Heart left ventricle (tissue), 16 donors: ENCODE data around the gene FOLR2. TPM values are rescaled to one million over a fixed set of nuclear protein-coding genes. Genes with fewer than 3 reads are reported as not detected.
"Not testable (repeated sequence)": the region's sequence is repeated elsewhere in the genome, so short reads cannot be mapped to it uniquely, and the experiment has no call there.

Experiments used
- ATAC-seq, 4 donors: fragments of 200-7000 bp; cut with Tn5 transposase; one replicate each; pipeline ENCODE4 v1.9.1; 2020 to 2022; ENCODE audit warnings: moderate library complexity in 4 of 4, mild to moderate bottlenecking in 3 of 4, moderate number of reproducible peaks in 1 of 4
- DNase-seq, 5 donors: peaks; one replicate each; pipeline ENCODE4 v3.0.0-alpha.2; 2020
- H3K27ac ChIP-seq, 12 donors: fragments of 200-600 bp; sonication (generic) in 4 of 12; one replicate each; pipeline versions ENCODE4 v1.5.0 to v1.8.0; 2016 to 2022; ENCODE audit warnings: mild to moderate bottlenecking in 2 of 12
- H3K27me3 ChIP-seq, 9 donors: fragments of 200-600 bp; sonication (generic) in 2 of 9; one replicate each; pipeline versions ENCODE4 v1.5.1 to v1.8.0; 2016 to 2022; ENCODE audit warnings: mild to moderate bottlenecking in 3 of 9
- H3K36me3 ChIP-seq, 9 donors: fragments of 200-600 bp; sonication (generic) in 2 of 9; one replicate each; pipeline versions ENCODE4 v1.5.0 to v1.8.0; 2018 to 2022; ENCODE audit warnings: mild to moderate bottlenecking in 2 of 9
- H3K4me1 ChIP-seq, 12 donors: fragments of 200-600 bp; sonication (generic) in 4 of 12; one replicate each; pipeline versions ENCODE4 v1.5.0 to v1.8.0; 2016 to 2022; ENCODE audit warnings: mild to moderate bottlenecking in 3 of 12
- H3K4me3 ChIP-seq, 12 donors: fragments of 200-600 bp; sonication (generic) in 4 of 12; one replicate each; pipeline versions ENCODE4 v1.5.0 to v1.8.0; 2017 to 2022; ENCODE audit warnings: mild to moderate bottlenecking in 9 of 12, moderate library complexity in 4 of 12
- H3K9me3 ChIP-seq, 12 donors: fragments of 200-600 bp; sonication (generic) in 4 of 12; one replicate each; pipeline versions ENCODE4 v1.5.0 to v1.8.0; 2016 to 2022; ENCODE audit warnings: mild to moderate bottlenecking in 1 of 12
- POLR2A ChIP-seq, 2 donors: fragments of 450-650 bp; IDR thresholded peaks; one replicate each; pipeline ENCODE4 v1.6.1; 2017; ENCODE audit warnings: antibody characterized with exemption in 2 of 2, mild to moderate bottlenecking in 2 of 2, moderate library complexity in 2 of 2
- WGBS, 4 donors: extraction: QIAGEN DNeasy Blood & Tissue Kit in 2 of 4; methylation state at CpG; one replicate each; pipeline versions ENCODE4 v1.1.5 to v1.1.7; 2013 to 2018; 5-methylcytosine and 5-hydroxymethylcytosine counted together
- intact Hi-C, 10 donors: fragments of 100-400 bp; cut with DNase I; formaldehyde crosslinking; loops; one replicate each; pipeline versions ENCODE4 v1.11.1 to v1.14.2; 2022
- polyA plus RNA-seq, 2 donors: library from polyadenylated mRNA; stranded (reverse); fragments of 200-250 nt; gene quantifications; one replicate each; pipeline ENCODE4 v1.2.3, GENCODE V29; 2013
- total RNA-seq, 9 donors: library from RNA; depleted of rRNA in 2 of 9; stranded (reverse); fragments of >200 nt in 2 of 9; fragmentation: NEBNext Ultra II Directional in 3 of 9; extraction: Animal tissue kit (Norgen Biotek cat#: 25700) in 3 of 9; gene quantifications; one replicate each; pipeline versions ENCODE4 v1.1.0 to v1.2.4, GENCODE V29; 2016 to 2023
- TF ChIP-seq, protein P1 (sequence below), 12 donors: fragments of 200-600 bp; sonication (generic) in 4 of 12; IDR thresholded peaks; one replicate each; pipeline versions ENCODE4 v1.5.0 to v1.8.0; 2018 to 2022; ENCODE audit warnings: antibody characterized with exemption in 12 of 12, mild to moderate bottlenecking in 5 of 12
- donor health status: ischemic (EF 13 %, LVEDD 7.1; RV severe dilation, severe dysfunction).
- donor health status: healthy with polysubstance abuse.
- donor health status: DM: no; HTN: yes; CAD: no.
- donor health status: DM: no; HTN: no; CAD: no.
- donor health status: ischemic (EF 25% LVEDD 6.9; RV normal size, moderate dysfunction).
- donor health status: ischemic (EF 25% LVEDD 5.7; RV mildly dilated, moderate dysfunction).
- donor health status: healthy.
- donor health status: DM: yes; HTN: yes; CAD: no.
- donor health status: ischemic (EF 35%, LVEDD 5.7; RV mildly dilated, moderate dysfunction).
- donor health status: nonischemic (EF 11% LVEDD 7.7; RV severe dilation, severe dysfunction).
- donor health status: DM: yes; HTN: yes; CAD: no.
- donor health status: PGD.
- donor health status: ischemic (EF 29% LVEDD 5.4; RV normal size, mild dysfunction).
- donor health status: nonischemic (EF 23%, LVEDD 6.1; RV moderate dilation, normal function).

The FOLR2 gene
- total and polyA plus RNA-seq, 11 donors = 5.0 to 136 (median 14.6) TPM

DNA sequence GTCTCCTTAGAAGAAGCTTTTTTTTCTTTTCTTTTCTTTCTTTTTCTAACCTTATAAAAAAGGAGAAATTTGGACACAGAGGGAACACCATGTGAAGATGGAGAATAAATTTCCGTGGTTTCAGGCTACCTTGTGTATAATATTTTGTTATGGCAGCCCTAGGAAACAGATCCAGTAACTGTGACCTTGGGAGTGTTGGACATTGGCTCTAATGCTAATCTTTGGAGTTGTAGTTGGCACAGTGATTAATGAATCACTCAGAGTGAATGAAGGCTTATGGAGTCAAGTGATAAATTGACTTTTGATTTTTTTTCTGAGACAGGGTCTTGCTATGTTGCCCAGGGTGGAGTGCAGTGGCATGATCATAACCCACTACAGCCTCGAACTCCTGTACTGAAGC is 42.9 kb downstream of the FOLR2 start:
- Histone ChIP-seq H3K27ac (no peak overlapping the region), H3K27me3 (peaks cover 0 to 4% (median 0%) of the 10 kb centered on the region in 9 donors), H3K9me3 (no peaks in the 10 kb centered on the region), H3K4me3 (no peak overlapping the region), H3K4me1 (no peaks in the 10 kb centered on the region), H3K36me3 (no peaks in the 10 kb centered on the region)
- ATAC-seq (no peak), DNase-seq (no peak)
- 73 to 88% (median 82%) methylated on average over 2 of the region's 2 CpGs for WGBS, 4 donors
- TF ChIP-seq POLR2A (IDR thresholded peaks at IDR 0.05) = no peak
- TF ChIP-seq, protein P1, sequence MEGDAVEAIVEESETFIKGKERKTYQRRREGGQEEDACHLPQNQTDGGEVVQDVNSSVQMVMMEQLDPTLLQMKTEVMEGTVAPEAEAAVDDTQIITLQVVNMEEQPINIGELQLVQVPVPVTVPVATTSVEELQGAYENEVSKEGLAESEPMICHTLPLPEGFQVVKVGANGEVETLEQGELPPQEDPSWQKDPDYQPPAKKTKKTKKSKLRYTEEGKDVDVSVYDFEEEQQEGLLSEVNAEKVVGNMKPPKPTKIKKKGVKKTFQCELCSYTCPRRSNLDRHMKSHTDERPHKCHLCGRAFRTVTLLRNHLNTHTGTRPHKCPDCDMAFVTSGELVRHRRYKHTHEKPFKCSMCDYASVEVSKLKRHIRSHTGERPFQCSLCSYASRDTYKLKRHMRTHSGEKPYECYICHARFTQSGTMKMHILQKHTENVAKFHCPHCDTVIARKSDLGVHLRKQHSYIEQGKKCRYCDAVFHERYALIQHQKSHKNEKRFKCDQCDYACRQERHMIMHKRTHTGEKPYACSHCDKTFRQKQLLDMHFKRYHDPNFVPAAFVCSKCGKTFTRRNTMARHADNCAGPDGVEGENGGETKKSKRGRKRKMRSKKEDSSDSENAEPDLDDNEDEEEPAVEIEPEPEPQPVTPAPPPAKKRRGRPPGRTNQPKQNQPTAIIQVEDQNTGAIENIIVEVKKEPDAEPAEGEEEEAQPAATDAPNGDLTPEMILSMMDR (IDR thresholded peaks at IDR 0.05) = no peak
- intact Hi-C loops = no loop called here

DNA sequence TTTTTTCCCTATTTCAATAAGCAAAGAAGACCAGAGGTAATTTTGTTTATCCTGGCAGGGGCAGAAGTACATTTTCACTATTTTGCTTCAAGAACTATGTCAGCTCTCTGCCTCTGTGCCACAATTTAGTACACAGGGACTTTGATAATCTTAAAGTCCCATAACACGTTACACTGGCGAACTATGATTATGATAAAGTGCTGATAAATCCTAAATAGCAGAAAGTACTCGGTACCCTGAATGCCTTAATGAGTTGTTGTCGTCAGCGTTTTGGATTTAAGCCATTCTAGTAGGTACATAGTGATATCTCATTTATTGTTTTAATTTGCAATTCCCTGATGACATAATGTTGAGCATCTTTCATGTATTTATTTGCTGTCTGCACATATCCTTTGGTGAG is 44.0 kb downstream of the FOLR2 start:
- WGBS, 4 donors = 42 to 55% (median 51%) methylated on average over 5 of the region's 5 CpGs
- H3K36me3 ChIP-seq = no peaks in the 10 kb centered on the region
- TF ChIP-seq, protein P1 (IDR thresholded peaks at IDR 0.05) = no peak
- TF ChIP-seq POLR2A (IDR thresholded peaks at IDR 0.05) = no peak
- DNase-seq = no peak
- H3K27ac ChIP-seq = no peak overlapping the region
- no peaks in the 10 kb centered on the region for H3K4me1 ChIP-seq
- H3K4me3 ChIP-seq = no peak overlapping the region
- intact Hi-C loops = no loop called here
- H3K27me3 ChIP-seq = peaks cover 0 to 4% (median 0%) of the 10 kb centered on the region in 9 donors
- H3K9me3 ChIP-seq = no peaks in the 10 kb centered on the region
- no peak for ATAC-seq

DNA sequence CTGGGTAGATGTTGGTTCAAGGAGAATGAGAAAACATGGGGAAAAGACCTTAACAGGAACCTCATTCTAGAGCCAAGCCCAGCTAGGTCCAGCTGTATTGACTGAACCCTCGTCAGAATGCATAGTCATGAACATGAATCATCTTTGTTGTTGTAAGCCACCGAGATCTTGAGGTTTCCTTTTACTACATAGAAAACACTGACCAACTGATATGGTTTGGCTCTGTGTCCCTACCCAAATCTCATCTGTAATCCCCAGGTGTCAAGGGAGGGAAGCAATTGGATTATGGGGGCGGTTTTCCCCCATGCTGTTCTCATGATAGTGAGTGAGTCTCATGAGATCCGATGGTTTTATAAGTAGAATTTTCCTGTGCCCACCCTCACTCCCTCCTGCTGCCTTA is 46.8 kb downstream of the FOLR2 start:
- no peak for ATAC-seq
- TF ChIP-seq, protein P1 (IDR thresholded peaks at IDR 0.05) = no peak
- no peak for TF ChIP-seq POLR2A (IDR thresholded peaks at IDR 0.05)
- H3K36me3 ChIP-seq = no peaks in the 10 kb centered on the region
- WGBS, 4 donors = 62 to 74% (median 69%) methylated on average over 4 of the region's 4 CpGs
- no peaks in the 10 kb centered on the region for H3K9me3 ChIP-seq
- H3K27me3 ChIP-seq = peaks cover 0 to 6% (median 0%) of the 10 kb centered on the region in 9 donors
- no peak overlapping the region for H3K27ac ChIP-seq
- intact Hi-C loops = no loop called here
- DNase-seq = no peak
- H3K4me1 ChIP-seq = no peaks in the 10 kb centered on the region
- no peak overlapping the region for H3K4me3 ChIP-seq

DNA sequence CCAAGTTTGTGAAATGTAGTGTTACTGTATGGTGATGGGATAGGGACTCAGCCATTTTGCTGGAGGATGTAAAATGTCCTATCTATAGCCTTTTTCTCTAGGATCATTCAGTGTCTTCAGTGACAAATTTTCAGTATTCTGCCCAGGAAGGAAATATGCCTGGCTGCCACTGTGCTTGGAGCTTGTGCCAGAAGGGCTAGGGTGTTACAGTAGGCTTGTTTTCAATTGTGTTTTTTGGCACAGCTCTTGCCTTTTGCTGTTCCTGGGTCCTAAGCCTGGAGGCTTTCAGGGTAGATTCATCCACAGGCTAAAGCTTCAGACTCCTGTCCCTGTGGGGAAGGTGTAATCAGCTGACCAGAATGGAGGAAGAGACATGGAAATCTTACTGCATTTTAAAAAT is 49.4 kb downstream of the FOLR2 start:
- Histone ChIP-seq H3K4me1 (peaks cover 0 to 9% (median 0%) of the 10 kb centered on the region in 12 donors), H3K27me3 (peaks cover 0 to 18% (median 0%) of the 10 kb centered on the region in 9 donors), H3K27ac (no peak overlapping the region), H3K4me3 (no peak overlapping the region), H3K9me3 (no peaks in the 10 kb centered on the region), H3K36me3 (no peaks in the 10 kb centered on the region)
- intact Hi-C loops = no loop called here
- DNase-seq = no peak
- no peak for ATAC-seq
- no peak for TF ChIP-seq POLR2A (IDR thresholded peaks at IDR 0.05)
- TF ChIP-seq, protein P1 (IDR thresholded peaks at IDR 0.05) = no peak

DNA sequence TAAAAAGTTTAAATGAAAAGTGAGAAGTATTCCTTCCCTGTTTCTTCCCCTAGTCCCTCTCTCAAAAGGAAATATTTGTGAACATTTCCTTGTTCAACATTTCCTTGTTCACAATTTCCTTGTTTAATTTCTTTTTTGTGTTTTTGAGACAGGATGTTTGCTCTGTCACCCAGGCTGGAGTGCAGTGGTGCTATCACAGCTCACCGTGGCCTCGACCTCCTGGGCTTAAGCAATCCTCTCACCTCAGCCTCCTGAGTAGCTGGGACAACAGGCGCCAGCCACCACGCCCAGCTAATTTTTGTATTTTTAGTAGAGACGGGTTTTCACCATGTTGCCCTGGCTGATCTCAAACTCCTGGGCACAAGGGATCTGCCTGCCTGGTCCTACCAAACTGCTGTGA is 50.4 kb downstream of the FOLR2 start:
- DNase-seq, intact Hi-C loops, H3K4me3 ChIP-seq, H3K9me3 ChIP-seq, H3K36me3 ChIP-seq, ATAC-seq, H3K4me1 ChIP-seq, H3K27ac ChIP-seq: not testable (repeated sequence)
- peaks cover 0 to 15% (median 0%) of the 10 kb centered on the region in 9 donors for H3K27me3 ChIP-seq
- 72 to 76% (median 74%) methylated on average over 5 of the region's 5 CpGs for WGBS, 4 donors
